ENCODE data around the gene MUC3A.
"Not testable (repeated sequence)": the region's sequence is repeated elsewhere in the genome, so short reads cannot be mapped to it uniquely, and the experiment has no call there.

Gene MUC3A

DNA sequence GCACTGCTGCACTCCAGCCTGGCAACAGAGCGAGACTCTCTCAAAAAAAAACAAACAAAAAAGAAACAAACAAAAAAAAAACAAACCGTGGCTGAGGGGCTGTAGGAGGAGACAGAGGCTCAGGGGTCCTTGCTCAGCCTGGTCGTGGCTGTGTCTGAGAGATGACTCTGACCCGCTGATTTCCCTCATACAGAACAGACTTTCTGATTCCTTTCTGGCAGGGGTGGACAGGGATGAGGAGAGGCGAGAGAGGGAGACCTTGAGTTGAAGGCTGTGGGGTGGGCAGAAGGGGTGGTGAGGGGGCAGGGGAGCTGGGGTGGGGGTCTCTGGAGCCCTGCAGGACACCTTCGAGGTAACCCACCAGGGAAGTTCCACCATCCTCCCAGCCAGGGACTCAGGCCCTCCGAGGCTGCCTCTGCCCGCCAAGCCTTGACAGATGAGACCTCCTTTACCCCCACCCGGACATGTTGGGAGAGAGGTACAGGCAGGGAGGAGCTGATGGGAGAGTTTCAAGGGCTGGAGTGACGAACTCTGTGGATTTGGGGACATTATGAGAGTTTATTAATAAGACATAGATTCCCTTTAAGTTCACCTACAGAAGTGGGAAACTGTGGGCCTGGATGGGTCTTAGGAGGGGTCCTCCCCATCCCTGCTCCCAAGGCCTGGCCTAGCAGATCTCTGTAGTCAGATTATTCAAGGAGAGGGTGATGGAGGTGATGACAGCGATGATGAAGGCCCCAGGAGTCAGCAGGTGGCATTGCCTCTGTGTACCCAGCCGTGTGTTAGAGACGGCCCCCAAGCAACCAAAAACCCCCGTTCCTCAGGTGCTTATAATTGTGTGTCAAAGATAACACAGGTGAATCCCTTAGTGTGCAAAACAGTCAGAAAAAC lies 22.0 kb downstream of the MUC3A start:
- no peak for DNase-seq

DNA sequence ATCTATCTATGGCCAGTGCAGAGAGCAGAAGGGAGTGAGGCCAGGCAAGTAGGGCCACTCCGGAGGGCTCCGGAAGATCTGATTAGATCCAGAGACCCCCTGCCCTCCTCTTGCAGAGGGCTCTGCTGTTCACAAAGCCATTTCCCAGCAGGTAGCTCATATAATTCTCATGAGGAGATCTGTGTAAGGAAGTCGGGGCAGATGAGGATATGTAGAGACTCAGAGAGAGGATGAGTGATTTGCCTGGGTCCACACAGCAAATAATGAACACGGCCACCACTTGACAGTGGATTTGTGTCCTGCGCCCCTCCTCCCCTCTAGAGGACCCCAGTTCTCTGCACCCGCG lies 22.6 kb downstream of the MUC3A start:
- no peak for DNase-seq

DNA sequence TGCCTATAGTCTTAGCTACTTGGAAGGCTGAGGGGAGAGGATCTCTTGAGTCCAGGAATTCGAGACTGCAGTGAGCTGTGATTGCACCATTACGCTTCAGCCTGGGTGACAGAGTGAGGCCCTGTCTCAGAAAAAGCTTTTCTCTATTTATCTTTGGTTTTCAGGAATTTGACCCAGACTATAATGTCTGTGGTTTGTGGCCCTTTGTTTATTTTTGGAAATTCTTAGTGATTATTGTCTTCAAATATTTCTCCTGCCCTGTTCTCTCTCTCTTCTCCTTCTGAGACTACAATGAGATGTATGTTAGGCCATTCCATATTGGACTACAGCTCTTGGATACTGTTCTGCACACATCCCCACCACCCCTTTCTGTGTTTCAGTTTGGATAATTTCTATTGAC lies 24.7 kb downstream of the MUC3A start:
- no peak for DNase-seq

DNA sequence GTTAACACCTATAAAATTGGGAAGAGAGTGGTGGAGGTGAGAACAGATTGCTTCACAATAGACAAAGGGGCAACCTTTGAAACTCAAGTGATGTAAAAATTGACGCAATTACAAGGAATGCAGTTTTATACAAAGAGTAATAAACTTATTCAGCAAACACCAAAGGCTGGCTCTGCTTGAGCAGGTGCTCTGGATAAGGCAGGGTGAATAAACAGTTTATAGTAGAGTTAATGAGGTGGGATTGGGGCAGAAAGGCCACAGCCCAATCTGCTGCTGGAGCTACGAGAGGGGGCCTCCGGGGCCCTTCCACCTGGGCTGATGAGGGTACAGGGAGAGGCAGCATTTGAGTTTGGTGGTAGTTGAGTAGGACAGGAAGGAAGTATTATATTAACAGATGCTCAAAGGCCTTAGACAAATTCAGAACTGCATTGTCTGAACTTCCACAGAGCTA lies 26.1 kb downstream of the MUC3A start:
- DNase-seq = no peak

DNA sequence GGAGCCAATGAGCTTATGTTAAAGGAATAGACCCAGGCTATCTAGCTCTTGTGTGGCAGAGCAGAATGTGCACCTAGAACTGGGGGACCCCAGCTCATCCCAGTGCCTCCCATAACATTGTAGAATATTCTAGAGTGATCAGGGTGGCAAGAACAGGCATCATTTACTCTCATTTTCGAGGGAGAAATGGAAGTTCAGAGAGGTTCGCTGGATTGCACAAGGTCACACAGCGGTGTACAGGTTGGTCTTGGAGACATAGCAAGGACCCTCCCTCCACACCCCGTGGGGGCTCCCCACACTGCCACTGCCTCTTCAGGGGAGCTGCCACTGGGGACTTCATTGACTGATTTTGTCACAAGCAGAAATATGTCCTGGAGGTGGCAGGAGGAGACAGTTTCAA lies 29.0 kb downstream of the MUC3A start:
- no peak for DNase-seq

DNA sequence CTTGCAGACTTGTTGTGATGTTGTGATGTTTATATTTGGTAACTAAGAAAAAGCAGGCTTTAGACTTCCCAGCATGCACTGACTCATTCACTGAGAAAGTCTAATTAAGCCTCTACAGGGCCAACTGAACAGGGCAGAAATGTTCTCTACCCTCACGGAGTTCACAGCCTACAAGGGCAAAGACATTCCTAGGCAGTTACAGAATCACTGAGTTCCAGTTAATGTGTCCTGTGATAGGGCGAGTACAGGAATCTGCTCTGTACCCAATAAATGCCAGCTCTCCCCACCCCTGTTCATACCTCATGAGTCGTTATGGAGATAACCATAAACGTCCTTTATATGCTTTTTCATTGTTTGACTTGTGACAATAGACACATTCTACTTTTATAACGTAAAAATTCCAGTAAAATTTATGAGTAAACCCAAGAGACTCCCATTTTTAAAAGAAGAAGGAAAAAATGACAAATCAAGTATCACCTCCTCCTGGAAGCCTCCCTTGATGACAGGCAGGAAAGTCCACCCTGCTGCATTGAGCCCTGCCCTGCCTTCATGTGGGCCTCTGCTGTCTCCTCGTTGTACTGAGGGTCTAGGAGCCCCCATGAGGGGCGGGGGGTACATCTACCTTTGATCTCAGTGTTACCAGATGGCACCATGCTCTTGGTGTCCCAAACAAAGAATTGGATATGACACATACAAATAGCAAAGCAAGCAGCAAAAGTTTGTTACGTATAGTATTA lies 34.3 kb downstream of the MUC3A start:
- DNase-seq = no peak

DNA sequence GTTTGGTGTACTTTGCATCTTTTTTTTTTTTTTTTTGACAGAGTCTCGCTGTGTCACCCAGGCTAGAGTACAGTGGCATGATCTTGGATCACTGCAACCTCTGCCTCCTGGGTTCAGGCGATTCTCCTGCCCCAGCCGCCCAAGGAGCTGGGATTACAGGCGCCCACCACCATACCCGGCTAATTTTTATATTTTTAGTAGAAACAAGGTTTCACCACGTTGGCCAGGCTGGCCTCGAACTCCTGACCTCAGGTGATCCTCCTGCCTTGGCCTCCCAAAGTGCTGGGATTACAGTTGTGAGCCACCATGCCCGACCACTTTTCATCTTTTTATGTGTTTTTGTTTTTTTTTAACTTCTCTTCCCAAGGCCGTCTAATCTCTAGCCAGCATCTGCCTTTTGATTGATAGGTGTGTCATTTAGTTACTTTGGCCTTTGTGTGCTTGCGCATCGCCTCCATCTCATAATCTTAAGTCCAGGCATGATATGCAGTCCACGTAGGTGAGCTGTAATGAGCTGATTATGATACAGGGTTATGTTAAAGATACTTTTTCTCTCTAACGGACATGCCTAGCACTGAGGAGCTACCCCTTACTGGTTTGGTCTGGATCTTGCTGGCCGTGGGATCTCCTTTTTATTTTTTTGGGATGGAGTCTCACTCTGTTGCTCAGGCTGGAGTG lies 35.0 kb downstream of the MUC3A start:
- not testable (repeated sequence) for DNase-seq

DNA sequence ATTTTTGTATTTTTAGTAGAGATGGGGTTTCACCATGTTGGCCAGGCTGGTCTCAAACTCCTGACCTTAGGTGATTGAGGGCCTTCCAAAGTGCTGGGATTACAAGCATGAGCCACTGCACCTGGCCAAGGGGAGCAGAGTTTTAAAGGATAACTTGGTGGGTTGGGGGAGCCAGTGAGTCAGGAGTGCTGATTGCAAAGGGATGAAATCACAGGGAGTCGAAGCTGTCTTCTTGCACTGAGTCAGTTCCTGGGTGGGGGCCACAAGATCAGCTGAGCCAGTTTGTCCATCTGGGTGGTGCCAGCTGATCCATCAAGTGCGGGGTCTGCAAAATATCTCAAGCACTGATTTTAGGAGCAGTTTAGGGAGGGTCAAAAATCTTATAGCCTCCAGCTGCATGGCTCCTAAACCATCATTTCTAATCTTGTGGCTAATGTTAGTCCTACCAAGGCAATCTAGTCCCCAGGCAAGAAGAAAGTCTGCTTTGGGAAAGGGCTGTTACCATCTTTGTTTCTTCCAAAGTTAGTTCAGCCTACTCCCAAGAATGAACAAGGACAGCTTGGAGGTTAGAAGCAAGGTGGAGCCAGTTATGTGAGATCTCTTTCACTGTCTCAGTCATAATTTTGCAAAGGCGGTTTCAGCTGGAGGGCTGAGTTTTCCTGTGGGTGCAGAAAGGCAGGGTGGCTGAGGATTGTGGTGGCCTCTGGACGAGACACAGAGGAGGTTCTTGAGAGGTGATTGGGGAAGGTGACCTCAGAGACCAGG lies 35.9 kb downstream of the MUC3A start:
- not testable (repeated sequence) for DNase-seq

DNA sequence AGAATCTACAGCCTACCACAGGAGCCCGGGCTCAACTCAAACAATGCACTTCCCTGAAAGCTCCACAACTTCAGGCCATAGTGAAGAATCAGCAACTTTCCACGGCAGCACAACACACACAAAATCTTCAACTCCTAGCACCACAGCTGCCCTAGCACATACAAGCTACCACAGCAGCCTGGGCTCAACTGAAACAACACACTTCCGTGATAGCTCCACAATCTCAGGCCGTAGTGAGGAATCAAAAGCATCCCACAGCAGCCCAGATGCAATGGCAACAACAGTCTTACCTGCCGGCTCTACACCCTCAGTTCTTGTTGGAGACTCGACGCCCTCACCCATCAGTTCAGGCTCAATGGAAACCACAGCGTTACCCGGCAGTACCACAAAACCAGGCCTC lies 42.3 kb downstream of the MUC3A start:
- DNase-seq = no peak

DNA sequence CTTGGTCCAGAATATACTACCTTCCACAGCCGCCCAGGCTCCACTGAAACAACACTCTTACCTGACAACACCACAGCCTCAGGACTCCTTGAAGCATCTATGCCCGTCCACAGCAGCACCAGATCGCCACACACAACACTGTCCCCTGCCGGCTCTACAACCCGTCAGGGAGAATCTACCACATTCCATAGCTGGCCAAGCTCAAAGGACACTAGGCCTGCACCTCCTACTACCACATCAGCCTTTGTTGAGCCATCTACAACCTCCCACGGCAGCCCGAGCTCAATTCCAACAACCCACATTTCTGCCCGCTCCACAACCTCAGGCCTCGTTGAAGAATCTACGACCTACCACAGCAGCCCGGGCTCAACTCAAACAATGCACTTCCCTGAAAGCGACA lies 42.9 kb downstream of the MUC3A start:
- not testable (repeated sequence) for DNase-seq

DNA sequence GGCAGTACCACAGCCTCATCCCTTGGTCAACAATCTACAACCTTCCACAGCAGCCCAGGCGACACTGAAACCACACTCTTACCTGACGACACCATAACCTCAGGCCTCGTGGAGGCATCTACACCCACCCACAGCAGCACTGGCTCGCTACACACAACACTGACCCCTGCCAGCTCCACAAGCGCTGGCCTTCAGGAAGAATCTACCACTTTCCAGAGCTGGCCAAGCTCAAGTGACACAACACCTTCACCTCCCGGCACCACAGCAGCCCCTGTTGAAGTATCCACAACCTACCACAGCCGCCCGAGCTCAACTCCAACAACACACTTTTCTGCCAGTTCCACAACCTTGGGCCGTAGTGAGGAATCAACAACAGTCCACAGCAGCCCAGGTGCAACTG lies 45.3 kb downstream of the MUC3A start:
- DNase-seq = not testable (repeated sequence)

DNA sequence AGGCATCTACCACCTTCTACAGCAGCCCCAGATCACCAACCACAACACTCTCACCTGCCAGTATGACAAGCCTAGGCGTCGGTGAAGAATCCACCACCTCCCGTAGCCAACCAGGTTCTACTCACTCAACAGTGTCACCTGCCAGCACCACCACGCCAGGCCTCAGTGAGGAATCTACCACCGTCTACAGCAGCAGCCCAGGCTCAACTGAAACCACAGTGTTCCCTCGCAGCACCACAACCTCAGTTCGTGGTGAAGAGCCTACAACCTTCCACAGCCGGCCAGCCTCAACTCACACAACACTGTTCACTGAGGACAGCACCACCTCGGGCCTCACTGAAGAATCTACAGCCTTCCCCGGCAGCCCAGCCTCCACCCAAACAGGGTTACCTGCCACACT lies 49.2 kb downstream of the MUC3A start:
- DNase-seq = not testable (repeated sequence)

DNA sequence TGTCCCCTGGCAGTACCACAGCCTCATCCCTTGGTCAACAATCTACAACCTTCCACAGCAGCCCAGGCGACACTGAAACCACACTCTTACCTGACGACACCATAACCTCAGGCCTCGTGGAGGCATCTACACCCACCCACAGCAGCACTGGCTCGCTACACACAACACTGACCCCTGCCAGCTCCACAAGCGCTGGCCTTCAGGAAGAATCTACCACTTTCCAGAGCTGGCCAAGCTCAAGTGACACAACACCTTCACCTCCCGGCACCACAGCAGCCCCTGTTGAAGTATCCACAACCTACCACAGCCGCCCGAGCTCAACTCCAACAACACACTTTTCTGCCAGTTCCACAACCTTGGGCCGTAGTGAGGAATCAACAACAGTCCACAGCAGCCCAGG lies 50.0 kb downstream of the MUC3A start:
- not testable (repeated sequence) for DNase-seq

DNA sequence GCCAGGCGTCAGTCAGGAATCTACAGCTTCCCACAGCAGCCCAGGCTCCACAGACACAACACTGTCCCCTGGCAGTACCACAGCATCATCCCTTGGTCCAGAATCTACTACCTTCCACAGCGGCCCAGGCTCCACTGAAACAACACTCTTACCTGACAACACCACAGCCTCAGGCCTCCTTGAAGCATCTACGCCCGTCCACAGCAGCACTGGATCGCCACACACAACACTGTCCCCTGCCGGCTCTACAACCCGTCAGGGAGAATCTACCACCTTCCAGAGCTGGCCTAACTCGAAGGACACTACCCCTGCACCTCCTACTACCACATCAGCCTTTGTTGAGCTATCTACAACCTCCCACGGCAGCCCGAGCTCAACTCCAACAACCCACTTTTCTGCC lies 50.7 kb downstream of the MUC3A start:
- not testable (repeated sequence) for DNase-seq

DNA sequence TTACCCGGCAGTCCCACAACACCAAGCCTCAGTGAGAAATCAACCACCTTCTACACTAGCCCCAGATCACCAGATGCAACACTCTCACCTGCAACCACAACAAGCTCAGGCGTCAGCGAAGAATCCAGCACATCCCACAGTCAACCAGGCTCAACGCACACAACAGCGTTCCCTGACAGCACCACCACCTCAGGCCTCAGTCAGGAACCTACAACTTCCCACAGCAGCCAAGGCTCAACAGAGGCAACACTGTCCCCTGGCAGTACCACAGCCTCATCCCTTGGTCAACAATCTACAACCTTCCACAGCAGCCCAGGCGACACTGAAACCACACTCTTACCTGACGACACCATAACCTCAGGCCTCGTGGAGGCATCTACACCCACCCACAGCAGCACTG lies 53.0 kb downstream of the MUC3A start:
- not testable (repeated sequence) for DNase-seq

DNA sequence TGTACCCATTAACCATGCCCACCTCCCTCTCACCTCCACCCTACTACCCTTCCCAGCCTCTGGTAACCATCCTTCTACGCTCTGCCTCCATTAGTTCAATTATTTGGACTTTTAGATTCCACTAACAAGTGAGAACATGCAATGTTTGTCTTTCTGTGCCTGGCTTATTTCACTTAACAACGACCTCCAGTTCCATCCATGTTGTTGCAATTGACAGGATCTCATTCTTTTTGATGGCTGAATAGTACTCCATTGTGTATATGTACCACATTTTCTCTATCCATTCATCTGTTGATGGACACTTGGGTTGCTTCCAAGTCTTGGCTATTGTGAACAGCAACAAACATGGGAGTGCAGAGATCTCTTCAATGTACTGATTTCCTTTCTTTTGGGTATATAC lies 58.0 kb downstream of the MUC3A start:
- DNase-seq = not testable (repeated sequence)

DNA sequence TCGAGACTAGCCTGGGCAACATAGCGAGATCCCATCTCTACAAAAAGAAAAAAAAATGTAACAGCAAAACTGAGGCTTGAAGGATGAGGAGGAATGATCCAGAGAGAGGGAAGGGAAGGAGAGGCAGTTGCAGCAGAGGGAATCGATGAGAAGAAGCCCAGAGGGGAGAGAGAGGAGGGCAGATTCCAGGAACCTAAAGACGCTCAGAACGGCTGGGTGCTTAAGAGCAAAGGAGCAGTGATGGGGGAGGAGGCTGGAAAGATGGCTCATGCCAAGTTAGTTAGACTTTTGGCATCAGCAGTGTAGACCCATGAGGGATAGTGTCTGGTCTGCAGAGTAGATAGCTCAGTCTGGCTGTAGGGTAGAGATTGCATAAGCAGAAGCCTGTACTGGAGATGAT lies 60.3 kb downstream of the MUC3A start:
- no peak for DNase-seq

DNA sequence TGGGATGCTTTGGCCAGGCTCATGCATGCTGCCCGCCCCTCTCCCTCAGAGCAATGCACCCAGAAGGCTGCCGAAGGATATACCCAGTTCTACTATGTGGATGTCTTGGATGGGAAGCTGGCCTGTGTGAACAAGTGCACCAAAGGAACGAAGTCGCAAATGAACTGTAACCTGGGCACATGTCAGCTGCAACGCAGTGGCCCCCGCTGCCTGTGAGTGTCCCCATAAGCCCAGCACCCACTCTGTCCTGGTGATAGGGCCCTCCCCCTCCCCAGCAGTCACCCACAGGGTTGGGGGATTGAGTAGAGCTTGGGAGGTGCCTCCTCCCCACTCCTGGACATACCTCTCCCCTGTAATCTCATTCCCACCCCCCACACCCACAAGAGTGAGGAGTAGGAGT lies 63.6 kb downstream of the MUC3A start:
- no peak for DNase-seq

DNA sequence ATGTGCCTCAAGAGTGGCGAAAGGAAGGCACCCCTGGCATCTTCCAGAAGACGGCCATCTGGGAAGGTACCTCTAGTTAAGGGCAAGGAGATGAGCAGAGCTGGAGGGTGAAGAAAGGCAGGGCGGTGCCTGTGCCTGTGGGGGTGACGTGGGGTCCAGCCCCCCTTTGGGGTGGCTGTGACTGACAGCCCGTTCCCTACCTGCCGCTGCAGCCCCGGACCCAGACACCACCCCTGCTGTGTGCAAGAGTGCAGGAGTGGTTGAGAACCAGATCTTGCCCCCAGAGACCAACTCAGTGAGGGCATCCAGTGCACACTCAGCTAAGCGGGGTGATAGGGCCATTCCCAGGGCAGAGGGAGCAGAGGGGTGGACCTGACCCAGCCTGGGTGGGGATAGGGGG lies 66.3 kb downstream of the MUC3A start:
- no peak for DNase-seq

DNA sequence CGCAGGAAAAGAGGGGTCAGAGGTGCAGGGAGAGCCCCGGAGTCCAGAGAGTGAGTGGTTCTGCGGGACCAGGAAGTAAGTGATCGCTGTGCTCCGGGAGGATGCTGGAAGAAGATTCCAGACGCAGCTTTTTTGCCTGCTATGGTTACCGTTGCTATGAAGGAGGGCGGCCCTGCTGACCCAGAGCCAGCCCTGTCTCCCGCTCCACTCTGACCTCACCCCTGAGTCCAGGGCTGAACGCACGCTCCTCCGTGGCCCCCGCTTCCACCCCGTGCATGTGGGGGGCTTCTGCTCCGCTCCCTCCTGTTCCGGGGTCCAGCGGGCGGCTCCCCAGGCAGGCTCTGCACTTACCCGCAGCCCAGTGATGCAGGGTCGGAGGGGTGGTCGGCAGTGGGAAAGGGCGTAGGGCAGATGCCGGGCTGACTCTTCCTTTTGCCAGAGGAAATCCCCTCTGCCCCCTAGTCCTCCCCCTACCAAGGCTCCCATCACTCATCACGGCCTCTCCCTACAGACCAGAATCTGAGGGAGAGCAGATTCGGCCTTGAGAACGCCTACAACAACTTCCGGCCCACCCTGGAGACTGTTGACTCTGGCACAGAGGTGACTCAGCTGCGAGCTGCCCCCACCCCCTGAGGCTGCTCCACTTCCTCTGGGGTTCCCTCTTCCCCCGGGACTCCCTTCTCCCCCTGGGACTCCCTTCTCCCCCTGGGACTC lies 67.9 kb downstream of the MUC3A start:
- DNase-seq = peak; percentile 74

All from CD4-positive, alpha-beta T cell treated with Interleukin-17A for 1 hour (primary cell).